GM18520 (cell line): ENCODE results near the gene TMEM198.

Experiments
- ATAC-seq: cut with Tn5 transposase; IDR thresholded peaks from one replicate; pipeline ENCODE4 v1.9.1; 2021; ENCODE audit not compliant: unreplicated experiment

TMEM198 gene

GRCh38 chr2:219542931-219543595, 765 bp upstream of the TMEM198 start:
- peak; percentile 21 for ATAC-seq

- ATAC-seq, result no peak
Observed at GRCh38 chr2:219544567-219544966, 739 bp downstream of the TMEM198 start.

- ATAC-seq, result no peak
Observed at GRCh38 chr2:219545295-219545942, 1.6 kb downstream of the TMEM198 start.

GRCh38 chr2:219545943-219546352, 2.1 kb downstream of the TMEM198 start:
- no peak for ATAC-seq

- ATAC-seq, result no peak
Observed at GRCh38 chr2:219547621-219548020, 3.8 kb downstream of the TMEM198 start.

- no peak for ATAC-seq
Observed at GRCh38 chr2:219548990-219549389, 5.2 kb downstream of the TMEM198 start.

- no peak for ATAC-seq
Observed at GRCh38 chr2:219549619-219550018, 5.8 kb downstream of the TMEM198 start.

GRCh38 chr2:219551441-219552381, 7.9 kb downstream of the TMEM198 start:
- ATAC-seq, result no peak

GRCh38 chr2:219552382-219553167, 8.7 kb downstream of the TMEM198 start:
- ATAC-seq, result peak; percentile 73

- ATAC-seq, result no peak
Observed at GRCh38 chr2:219553168-219553417, 9.3 kb downstream of the TMEM198 start.

GRCh38 chr2:219553463-219553963, 9.7 kb downstream of the TMEM198 start:
- ATAC-seq, result no peak

GRCh38 chr2:219554350-219554749, 10.5 kb downstream of the TMEM198 start:
- ATAC-seq, result no peak

GRCh38 chr2:219555956-219556355, 12.1 kb downstream of the TMEM198 start:
- ATAC-seq, result no peak

GRCh38 chr2:219556413-219556812, 12.6 kb downstream of the TMEM198 start:
- ATAC-seq, result no peak

- ATAC-seq, result no peak
Observed at GRCh38 chr2:219557320-219557719, 13.5 kb downstream of the TMEM198 start.

GRCh38 chr2:219557791-219558785, 14.3 kb downstream of the TMEM198 start:
- ATAC-seq, result no peak

GRCh38 chr2:219559156-219559915, 15.5 kb downstream of the TMEM198 start:
- no peak for ATAC-seq

GRCh38 chr2:219560037-219560892, 16.4 kb downstream of the TMEM198 start:
- no peak for ATAC-seq
